HL-60 (cell line): ENCODE results near the gene LMTK2.

Source experiments
- DNase-seq, 2 experiments: peaks; one replicate each; pipeline ENCODE4 v3.0.0-alpha.2; 2010 to 2020; ENCODE audit warnings: low read depth in 1 of 2, low spot score in 1 of 2
- H3K27ac ChIP-seq: fragments of 250-450 bp; sonication (Bioruptor Pico); replicated peaks from 2 replicates; pipeline ENCODE4 v1.5.1; 2020; ENCODE audit warnings: mild to moderate bottlenecking, moderate library complexity
- H3K27me3 ChIP-seq: fragments of 250-450 bp; sonication (Bioruptor Pico); 2 replicates; pipeline ENCODE4 v1.5.1; 2021; ENCODE audit warnings: mild to moderate bottlenecking, moderate library complexity; ENCODE audit not compliant: insufficient read depth, poor library complexity, severe bottlenecking
- H3K4me3 ChIP-seq: replicated peaks from 2 replicates; pipeline ENCODE4 v1.5.1; 2011; ENCODE audit warnings: mild to moderate bottlenecking, control low read depth, low read length; ENCODE audit not compliant: insufficient read depth
- CTCF ChIP-seq: IDR thresholded peaks from one replicate; pipeline ENCODE4 v1.5.1; 2011; ENCODE audit warnings: low read length, control low read depth, inconsistent platforms; ENCODE audit not compliant: insufficient read depth
- GABPA ChIP-seq: IDR thresholded peaks from 2 replicates; pipeline ENCODE4 v1.6.1; 2012; ENCODE audit warnings: low read depth
- POLR2AphosphoS5 ChIP-seq: IDR thresholded peaks from 2 replicates; pipeline ENCODE4 v1.6.1; 2012; ENCODE audit warnings: low read depth
- REST ChIP-seq: IDR thresholded peaks from 2 replicates; pipeline ENCODE4 v1.6.1; 2012; ENCODE audit warnings: low read depth; ENCODE audit not compliant: insufficient replicate concordance
- SPI1 ChIP-seq: IDR thresholded peaks from 2 replicates; pipeline ENCODE4 v1.6.1; 2012; ENCODE audit warnings: low read depth, mild to moderate bottlenecking, borderline replicate concordance

LMTK2 gene

GRCh38 chr7:98090116-98090515 is 16.5 kb upstream of the LMTK2 start:
- H3K27ac ChIP-seq: no peak overlapping the region
- no peak for DNase-seq

GRCh38 chr7:98091061-98091460 is 15.6 kb upstream of the LMTK2 start:
- TF ChIP-seq CTCF: no peak
- TF ChIP-seq GABPA: no peak
- no peak for TF ChIP-seq SPI1
- no peak for TF ChIP-seq REST
- no peak for TF ChIP-seq POLR2AphosphoS5
- H3K27me3 ChIP-seq: no peaks in the 10 kb centered on the region
- DNase-seq: no peak
- H3K27ac ChIP-seq: no peak overlapping the region
- H3K4me3 ChIP-seq: no peak overlapping the region

More at GRCh38 chr7:98090116-98090515, 16.5 kb upstream of the LMTK2 start:
- no peak for TF ChIP-seq SPI1
- no peak for TF ChIP-seq REST
- TF ChIP-seq GABPA: no peak
- TF ChIP-seq CTCF: no peak
- no peak for TF ChIP-seq POLR2AphosphoS5
- H3K27me3 ChIP-seq: no peaks in the 10 kb centered on the region
- H3K4me3 ChIP-seq: no peak overlapping the region

GRCh38 chr7:98091523-98091922 is 15.1 kb upstream of the LMTK2 start:
- TF ChIP-seq GABPA: no peak
- TF ChIP-seq SPI1: no peak
- no peak for TF ChIP-seq CTCF
- TF ChIP-seq REST: no peak
- no peak for TF ChIP-seq POLR2AphosphoS5
- H3K27ac ChIP-seq: no peak overlapping the region
- H3K27me3 ChIP-seq: no peaks in the 10 kb centered on the region
- no peak for DNase-seq
- H3K4me3 ChIP-seq: no peak overlapping the region
